Lung microvascular endothelial cell (primary cell): ENCODE results near the gene B3GNT4. TPM values are rescaled to one million over a fixed set of nuclear protein-coding genes. Genes with fewer than 3 reads are reported as not detected.
A peak's percentile ranks its signal among the peaks of the same experiment; 100 is the strongest.
"Not testable (repeated sequence)": the region's sequence is repeated elsewhere in the genome, so short reads cannot be mapped to it uniquely, and the experiment has no call there.

Experiments
- DNase-seq, 2 donors: peaks; one replicate each; pipeline versions ENCODE4 v3.0.0 to v3.0.0-alpha.2; 2010; ENCODE audit warnings: low read depth in 2 of 2
- total RNA-seq: library from RNA; depleted of rRNA; stranded (reverse); fragments of >200 nt; gene quantifications from 2 replicates; pipeline ENCODE4 v1.2.1, GENCODE V29; 2014

Gene B3GNT4
- total RNA-seq, 1 donor from 2014 or later = 0.20 TPM

DNA sequence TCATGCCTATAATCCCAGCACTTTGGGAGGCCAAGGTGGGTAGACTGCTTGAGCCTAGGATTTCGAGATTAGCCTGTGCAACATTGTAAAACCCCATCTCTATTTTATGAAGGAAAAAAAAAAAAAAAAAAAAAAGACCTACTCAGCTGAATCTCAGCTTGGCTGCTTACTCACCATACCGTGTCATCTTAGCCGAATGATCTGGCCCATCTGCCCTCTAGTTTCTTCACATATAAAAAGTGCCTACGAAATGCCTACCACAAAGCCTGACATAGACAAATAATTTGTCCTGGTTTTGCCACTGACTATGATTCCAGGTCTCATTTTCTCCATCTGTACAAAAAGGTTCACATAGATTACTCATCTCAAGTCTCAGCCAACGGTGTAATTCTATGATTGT lies 12.3 kb downstream of the B3GNT4 start:
- DNase-seq = no peak

- DNase-seq = no peak
Observed at GRCh38 chr12:122216445-122216844, 12.9 kb downstream of the B3GNT4 start.

GRCh38 chr12:122225683-122226365 lies 22.3 kb downstream of the B3GNT4 start, which contains the start of gene DIABLO:
Gene DIABLO, minus strand, starts transcription at chr12:122226052. Its CDS starts 38 bp downstream, at chr12:122226014.
- peak; percentile 100 for DNase-seq

- DNase-seq = no peak
Observed at GRCh38 chr12:122226366-122227125, 23.0 kb downstream of the B3GNT4 start.

DNA sequence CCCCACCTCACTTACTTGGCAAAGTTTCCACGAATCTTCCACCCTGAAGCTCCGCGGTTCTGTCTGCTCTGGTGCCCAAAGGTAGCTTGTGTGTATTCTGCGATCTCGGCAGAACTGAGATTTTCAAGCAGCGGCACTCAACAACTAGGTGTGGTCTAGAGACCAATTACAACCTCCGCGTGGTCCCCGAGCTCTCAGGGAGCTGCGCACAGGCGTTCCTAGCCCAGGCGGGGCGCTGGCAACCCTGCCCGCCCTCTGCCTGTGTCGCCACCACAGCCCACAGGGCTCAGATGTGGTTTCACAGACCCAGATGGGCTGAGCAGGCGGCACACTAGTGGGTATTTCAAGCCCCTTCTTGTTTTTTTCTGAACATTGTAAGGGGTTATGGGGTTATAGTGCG lies 23.8 kb downstream of the B3GNT4 start:
- no peak for DNase-seq

DNA sequence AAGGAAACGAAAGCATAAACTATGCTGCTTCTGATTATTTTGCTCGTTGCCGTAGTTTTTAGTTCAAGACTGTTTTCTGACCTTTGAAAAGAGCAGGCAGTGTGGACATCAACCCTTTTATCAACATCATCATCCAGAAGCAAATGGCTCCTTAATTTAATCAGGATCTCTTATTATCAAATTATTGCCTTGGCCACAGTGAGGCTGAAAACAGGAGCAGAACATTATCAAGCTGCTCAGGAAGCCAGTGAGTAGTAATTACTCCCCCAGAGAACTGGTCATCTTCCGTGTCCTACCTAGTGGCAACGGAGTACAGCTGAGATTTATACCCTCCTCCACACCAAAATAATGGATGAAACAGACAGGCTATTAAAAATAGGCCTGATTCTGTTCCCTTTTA lies 24.6 kb downstream of the B3GNT4 start:
- no peak for DNase-seq

- no peak for DNase-seq
Observed at GRCh38 chr12:122230798-122231197, 27.3 kb downstream of the B3GNT4 start.

DNA sequence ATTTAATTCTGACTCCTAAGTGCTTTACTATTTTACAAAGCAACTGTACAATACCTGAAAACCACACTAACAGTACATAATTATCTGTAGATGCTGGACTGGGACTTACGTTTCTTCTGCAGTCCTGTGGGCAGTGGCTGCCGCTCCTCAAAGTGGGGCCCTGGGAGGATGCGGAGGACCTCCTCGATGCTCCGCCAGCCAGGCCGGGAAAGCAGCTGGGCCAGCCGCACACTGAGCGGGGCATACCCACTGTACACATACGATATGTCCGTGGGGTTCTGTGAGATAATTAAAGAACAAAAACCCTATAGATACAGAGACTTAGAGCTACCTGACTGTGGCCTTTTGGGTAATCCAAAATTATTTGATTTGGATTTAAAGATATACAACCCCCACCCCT lies 29.2 kb downstream of the B3GNT4 start:
- DNase-seq = no peak

DNA sequence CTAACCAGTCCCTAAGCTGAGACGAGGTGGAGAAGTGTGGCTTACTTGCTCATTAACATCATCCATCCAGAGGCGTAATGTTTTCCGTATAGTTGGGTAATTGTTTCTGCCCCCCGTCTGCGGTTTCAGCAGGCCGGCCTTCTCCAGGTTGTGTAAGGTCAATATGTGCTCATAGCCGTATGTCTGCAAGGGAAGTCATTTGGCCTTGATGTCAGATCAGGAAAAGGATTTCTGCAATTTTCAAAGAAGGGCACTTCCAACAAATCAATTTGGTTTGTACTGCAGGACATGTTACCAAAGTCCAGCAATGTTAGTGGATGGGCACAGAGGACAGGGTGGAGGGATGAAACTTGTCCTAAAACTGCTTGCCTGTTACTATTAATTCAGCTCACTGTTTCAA lies 32.2 kb downstream of the B3GNT4 start:
- DNase-seq = no peak

DNA sequence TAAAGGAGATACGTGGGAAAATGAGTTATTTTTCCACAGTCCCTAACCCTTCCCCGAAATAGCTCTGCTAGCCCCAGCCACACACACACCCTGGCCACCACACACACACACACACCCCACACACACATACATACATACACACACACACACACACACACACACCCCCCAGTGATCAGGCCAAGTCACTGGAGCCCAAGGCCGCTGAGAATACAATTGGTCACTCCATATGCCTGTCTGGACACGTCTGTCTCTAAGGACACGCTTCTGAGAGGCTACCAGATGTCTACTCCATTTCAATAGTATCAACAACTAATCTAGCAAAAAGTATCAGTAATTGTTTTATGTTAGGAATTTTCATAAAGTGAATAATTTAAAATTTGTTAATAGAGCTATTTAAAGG lies 35.4 kb downstream of the B3GNT4 start:
- no peak for DNase-seq

DNA sequence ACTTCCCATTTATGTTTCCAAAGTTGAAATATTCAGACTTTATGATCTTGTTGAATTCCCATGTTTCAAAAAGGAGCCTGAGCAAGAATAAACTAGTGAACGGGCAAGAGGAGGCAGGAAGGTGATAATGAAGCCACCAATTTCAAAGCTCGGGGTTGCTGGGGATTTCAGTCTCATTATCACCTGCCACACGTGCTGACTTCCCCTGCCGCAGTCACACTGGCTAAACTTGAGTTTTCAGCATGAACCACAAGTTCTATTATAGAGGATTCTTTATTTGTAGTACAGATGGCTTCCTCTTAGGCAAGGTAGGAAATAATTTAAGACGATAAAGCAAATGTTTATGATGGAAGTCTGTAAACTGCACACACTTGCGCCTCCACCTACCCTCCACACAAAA lies 40.5 kb downstream of the B3GNT4 start:
- DNase-seq = no peak

- DNase-seq = no peak
Observed at GRCh38 chr12:122244565-122245371, 41.3 kb downstream of the B3GNT4 start.

GRCh38 chr12:122245553-122245952 lies 42.0 kb downstream of the B3GNT4 start:
- no peak for DNase-seq

DNA sequence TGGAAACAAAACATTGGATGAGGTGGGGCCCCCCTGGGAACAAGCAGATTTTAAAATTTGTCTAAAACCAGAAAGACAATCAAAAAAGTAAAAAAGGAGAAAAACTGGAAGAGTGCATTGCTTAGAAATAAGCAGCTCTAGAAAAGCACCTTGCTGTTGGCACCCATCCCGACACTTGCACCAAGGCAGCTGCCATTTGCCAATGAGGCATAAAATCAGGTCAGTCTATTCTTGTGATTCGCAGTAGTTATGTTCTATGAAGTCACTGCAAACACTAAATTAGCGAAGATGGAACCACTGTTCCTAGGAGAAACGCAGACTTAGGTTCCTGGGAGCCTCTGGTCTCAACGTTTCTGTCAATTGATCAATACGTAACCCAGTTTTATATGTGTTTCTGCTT lies 46.5 kb downstream of the B3GNT4 start:
- DNase-seq = no peak

DNA sequence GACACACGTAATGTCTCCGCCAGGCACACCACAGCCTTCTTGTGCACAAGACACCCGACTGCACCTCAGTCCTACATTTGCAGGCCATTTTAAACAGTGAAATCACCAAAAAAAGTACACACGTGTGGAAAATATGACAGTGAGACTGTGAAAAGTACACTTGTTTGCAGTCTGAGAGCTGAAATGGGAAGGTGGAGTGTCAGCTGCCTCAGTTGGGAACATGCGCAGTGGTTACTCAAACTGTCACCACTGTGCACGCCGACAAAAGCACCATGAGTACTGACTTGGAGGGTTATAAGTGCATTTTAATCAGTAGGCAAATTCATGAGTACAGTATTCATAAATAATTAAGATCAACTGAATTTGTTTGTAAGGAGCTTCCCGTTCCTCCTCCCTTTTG lies 47.0 kb downstream of the B3GNT4 start:
- DNase-seq = no peak

GRCh38 chr12:122258462-122258861 lies 55.0 kb downstream of the B3GNT4 start:
- DNase-seq = not testable (repeated sequence)

Other genes starting within 250 kb of the B3GNT4 start
- 5.4 and 6.3 TPM in 2 replicates for gene BCL7A, start 181.8 kb upstream of the B3GNT4 start, total RNA-seq
- 15.7 and 20.0 TPM in 2 replicates for gene MLXIP, start 125.0 kb upstream of the B3GNT4 start, total RNA-seq
- gene IL31, start 29.5 kb upstream of the B3GNT4 start, total RNA-seq = not detected in 2 replicates
- gene LRRC43, start 20.6 kb upstream of the B3GNT4 start, total RNA-seq = 0.44 and 0.99 TPM in 2 replicates
- gene DIABLO, start 22.3 kb downstream of the B3GNT4 start, total RNA-seq = 53.6 and 55.4 TPM in 2 replicates
- gene VPS33A, start 62.8 kb downstream of the B3GNT4 start, total RNA-seq = 13.3 and 14.1 TPM in 2 replicates
- 20.7 and 29.2 TPM in 2 replicates for gene CLIP1, start 219.0 kb downstream of the B3GNT4 start, total RNA-seq